Measurements from ENCODE around the gene MSANTD2.

MSANTD2 gene

DNA sequence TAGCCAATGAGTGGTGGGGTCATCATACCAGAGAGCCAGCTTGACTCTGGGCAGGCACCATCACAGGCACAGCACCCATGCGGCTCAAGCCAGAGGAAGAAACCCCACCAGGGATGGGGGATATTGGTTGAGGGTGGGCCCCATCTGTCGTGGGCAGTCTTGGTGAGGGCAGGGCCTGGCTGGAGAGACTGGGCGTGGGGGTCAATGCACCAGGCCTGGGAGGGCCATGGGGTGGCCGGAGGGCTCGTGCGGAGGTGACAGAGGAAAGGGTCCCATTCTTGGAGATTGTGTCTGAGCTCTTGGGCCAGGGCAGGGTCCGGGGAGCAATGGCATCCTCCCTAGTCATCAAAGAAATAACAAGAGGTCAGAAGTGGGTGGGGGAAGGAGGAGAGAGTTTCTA, 46.6 kb downstream of the MSANTD2 start:
- DNase-seq, result no peak

DNA sequence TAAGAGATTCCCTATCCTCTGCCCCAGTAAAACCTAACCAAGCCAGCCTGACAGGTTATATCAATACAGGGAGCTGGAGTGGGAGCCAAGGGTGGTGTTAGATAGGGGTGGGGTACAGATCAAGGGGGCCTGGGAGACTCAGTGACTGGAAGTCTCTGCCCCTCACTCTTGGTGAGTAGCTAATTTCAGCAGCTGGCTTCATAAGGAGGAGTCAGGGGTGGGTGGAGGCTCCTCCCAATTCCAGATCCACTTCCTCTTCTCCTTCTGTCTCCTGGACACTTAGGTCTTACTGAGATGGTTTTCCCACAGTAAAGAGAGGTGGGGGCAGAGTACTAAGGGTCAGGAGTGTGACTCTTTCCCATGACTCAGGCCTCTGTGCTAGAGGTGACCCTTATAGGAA, 47.0 kb downstream of the MSANTD2 start:
- no peak for DNase-seq

DNA sequence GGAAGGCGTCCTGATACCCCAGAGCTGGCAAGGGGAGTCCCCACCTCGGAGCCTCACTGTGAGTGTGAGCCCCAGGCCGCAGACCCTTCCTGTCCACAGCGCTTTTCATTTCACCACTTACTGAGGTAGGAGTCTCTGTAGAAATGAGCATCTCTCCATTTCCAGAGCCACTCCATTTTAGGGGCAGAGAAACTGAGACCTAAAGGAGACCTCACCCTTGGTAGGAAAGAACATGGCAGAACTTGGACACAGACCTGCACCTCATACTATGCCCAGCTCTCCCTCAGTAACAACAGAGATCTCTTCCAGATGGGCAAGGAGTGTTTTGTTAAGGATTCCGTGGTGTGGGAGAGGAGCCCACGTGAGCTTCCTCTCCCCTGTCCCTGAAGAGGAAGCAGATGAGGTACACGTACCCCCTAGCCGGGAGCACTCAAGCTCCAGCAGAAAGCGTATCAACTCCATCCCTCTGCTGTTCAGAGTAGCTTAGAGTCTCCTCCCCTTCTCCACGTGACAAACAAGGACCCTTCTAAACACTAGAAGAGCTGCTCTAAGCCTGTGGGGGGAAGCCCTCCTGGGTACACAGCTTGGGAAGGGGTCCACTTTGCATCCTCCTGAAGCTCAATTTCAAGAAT, 47.6 kb downstream of the MSANTD2 start:
- peak; percentile 10 for DNase-seq

DNA sequence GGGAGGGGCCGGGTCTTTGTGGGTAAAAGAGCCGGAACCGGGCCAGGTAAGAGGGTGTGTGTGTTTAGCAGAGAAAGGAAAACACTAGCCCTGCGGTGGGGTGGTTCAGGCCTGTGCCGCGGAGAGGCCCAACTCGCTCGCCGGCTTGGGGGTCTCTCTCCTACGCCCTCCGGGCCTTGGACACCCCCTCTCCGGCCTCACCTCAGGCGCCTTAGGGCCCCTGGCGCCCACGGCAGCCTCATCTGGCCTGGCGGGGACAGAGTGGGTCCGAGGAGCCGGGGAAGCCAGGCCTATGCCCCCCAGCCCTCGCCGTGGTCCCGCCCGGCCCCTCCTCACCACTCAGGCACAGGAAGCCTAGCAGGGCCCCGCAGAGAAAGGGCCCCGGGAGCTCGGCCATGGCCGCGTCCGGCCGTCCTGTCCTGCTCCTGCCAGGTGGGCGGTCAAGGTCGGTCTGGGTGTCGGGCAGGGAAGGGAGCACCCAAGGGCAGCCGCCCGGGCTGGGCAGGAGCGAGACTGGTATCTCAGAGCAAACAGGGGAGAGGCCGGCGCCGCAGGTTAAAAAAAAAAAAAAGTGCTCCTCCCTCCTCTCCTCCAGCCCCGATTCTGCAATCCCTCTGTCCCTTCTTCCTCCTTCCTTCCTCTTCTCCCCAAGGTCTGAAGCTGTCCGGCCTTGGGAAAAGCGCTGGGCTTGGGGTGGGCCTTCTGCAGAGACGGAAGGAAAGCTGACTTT, 48.3 kb downstream of the MSANTD2 start, which contains the start of gene VSIG2:
VSIG2 (minus strand) TSS at position 515 of the 730 bp plus-strand sequence; CDS start at position 397, 118 bp downstream.
- peak; percentile 55 for DNase-seq

DNA sequence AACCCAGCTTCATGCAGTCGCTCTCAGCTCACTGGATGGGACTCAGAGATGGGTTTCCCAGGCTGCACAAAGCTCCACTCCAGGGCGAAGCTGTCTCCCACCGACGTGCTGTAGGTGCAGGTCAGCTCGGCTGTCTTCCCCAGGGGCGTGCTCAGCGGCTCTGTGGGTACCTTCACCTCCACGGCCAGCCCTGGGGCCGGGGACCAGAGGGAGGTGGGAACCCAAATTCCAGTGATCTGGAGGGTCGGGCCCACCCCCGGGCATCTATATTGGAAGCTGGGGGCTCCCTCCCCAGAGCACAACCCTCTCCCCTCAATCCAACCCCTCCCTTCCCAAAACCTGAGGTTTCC, 48.8 kb downstream of the MSANTD2 start:
- peak; percentile 20 for DNase-seq

DNA sequence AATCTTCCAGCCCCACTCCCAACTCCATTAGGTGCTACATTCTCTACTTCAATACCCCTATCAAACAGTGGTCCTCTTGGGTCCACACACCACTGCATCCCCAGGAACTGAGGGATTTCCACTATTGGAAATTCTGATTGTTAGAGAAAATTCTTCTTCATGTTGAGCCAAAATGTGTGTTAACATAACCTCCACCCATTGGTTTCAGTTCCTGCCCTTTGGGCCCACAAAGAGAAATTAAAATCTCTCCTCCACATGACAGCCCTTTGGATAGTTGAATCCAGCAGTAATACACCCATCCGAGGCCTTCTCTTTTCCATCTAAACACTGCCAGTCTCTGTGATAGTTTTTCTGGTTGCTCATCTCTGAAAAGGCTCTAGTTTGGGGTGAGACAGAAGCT, 50.3 kb downstream of the MSANTD2 start:
- no peak for DNase-seq

DNA sequence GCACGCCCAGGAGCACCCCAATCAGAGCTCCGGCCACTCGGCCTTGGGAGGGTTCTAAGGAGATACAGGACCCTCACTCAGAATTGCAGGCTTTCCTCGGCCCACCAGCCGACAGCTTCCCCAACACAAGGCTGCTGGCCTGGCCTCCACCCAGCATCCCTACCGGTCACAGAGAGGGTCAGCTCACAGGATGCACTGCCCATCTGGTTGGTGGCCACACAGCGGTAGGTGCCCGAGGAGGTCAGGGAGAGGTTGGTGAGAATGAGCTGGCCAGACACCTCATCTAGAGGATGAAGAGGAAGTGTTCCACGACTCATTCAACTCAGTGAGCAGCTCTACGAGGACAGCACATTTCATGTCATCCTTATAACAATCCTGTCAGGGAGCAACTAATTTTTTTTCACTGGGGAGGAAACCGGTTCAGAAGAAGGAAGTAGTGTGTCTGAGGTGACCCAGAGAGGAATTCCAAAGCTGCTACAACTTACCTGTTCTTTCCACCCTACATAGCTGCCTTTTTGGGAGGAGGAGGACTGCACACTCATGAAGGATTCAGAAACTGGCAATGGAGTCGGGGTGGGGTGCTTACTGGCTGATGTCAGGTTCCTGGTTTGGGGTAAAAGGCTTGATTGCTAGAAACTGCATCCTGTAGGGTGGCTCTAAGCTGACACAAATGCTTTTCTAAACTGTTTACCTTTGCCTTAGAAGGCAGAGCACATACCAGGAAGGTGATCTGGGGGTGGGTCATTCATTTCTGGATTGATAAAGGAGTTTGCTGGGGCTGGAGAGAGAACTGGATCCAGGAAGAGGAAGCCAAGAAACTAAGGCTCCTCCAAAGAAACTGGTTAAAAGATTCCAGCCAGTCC, 51.5 kb downstream of the MSANTD2 start:
- peak; percentile 13 for DNase-seq

DNA sequence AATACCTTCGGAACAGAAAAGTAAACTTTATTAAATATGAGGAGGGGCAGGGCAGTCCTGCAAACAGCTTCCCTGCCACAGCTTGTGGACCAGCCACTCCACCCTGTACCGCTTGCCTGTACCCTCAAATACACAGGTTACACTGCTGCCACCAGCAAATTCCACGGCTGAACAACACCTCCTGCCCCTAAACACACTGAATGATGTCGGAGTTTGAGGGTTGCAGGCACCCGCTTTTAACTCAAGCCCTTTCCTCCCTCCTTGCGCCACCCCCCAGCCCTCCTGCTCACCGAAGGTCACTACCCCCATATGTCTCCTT, 52.1 kb downstream of the MSANTD2 start:
- DNase-seq, result no peak

DNA sequence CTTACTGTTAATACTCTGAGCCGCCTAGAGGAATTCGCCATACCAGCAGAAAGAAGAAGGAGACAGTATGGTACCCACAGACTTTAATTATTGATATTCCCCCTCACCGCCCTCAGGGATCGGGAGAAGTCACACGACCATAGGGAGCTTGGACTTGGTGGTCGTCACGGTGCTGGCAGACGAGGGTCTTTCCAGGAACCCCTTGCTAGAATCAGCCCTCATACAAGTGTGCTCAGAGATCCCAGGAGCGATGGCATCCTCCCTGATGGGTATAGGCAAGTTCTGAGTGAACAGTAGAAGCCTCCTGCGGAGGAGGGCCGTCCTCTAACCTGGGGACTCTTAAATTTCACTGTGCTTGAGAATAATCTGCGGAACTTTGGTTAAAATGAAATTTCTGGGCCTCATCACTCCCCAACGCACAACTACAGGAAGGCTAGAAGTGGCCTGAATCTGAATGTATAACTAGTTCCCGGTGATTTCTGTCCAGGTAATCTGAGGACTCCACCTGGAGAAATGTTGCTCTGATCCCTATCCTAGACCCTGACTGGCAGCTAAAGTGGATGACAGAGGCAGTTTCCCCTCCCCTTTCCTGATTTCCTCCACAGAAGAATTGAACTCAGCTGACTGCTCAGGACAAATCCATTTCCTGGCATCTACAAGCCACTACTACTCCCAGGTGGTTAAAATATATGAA, 52.7 kb downstream of the MSANTD2 start:
- DNase-seq, result no peak

DNA sequence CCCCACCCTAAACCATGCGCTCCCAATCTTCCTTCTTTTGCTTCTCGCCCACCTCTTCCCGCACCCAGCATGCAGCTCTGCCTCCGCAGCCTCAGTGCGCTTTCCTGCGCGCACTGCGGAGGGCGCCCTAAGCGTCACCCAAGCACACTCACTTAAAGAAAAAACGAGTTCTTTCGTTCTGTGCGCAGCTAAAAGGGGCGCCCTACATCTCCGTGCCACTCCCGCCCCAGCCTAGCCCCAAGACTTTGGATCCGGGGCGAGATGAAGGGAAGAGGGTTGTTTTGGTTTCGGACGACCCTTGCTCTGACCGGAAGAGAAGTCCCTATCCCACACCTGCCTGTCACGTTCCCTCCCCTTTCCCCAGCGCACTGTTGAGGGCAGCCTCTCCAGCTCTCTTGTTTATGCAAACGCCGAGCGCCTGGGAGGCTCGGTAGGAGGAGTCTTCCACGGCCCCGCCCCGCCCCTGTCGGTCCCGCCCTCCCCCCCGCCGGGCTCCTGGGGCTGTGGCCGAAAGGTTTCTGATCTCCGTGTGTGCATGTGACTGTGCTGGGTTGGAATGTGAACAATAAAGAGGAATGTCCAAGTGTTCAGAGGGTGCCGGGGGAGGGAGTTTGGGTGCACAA, 53.5 kb downstream of the MSANTD2 start:
- peak; percentile 76 for DNase-seq

DNA sequence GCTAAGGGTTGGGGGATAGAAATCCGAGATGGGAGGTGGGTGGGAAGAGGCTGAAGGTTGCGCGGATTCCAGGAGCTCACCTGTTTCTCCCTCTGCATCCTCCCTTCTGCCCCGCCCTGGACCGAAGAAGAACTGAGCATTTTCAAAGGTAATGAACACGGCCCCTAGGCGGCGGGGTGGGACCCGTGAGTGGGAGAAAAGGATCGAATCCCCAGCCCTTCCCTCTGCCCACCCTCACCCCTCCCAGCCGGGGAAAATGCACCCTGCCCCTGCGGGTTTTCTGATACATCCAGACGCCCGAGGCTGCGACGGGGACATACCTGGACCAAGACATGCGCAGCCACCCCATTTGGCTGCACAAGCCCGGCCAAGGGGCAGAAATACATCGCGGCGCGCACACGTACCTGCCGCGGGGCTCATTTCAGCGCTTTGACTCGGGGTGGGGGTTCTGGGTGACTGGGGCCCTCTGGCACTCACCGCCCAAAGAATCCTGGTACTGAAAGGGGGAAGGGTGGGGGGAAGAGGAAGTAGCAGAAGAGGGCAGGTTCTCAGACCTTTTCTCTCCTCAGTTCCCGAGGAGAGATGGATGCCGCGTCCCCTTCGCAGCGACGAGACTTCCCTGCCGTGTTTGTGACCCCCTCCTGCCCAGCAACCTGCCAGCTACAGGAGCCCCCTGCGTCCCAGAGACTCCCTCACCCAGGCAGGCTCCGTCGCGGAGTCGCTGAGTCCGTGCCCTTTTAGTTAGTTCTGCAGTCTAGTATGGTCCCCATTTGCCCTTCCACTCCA, 54.2 kb downstream of the MSANTD2 start:
- peak; percentile 45 for DNase-seq

DNA sequence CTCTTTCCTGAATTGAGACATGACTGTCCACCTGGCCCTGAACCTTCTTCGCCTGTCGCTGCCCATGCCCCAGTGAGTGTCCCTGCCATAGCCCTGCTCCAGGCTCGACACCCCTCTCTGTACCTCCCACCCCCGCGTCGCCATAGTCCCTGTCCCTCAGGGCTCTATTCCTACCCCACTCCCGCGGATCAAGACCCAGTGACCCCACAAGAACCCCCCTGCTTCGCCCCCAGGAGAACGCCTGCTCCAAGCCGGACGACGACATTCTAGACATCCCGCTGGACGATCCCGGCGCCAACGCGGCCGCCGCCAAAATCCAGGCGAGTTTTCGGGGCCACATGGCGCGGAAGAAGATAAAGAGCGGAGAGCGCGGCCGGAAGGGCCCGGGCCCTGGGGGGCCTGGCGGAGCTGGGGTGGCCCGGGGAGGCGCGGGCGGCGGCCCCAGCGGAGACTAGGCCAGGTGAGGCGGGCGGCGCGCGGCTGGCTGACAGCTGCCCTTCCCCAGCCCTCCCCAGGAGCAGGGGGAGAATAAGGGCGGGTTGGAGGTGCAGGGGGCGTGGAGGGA, 54.9 kb downstream of the MSANTD2 start:
- DNase-seq, result peak; percentile 22

DNA sequence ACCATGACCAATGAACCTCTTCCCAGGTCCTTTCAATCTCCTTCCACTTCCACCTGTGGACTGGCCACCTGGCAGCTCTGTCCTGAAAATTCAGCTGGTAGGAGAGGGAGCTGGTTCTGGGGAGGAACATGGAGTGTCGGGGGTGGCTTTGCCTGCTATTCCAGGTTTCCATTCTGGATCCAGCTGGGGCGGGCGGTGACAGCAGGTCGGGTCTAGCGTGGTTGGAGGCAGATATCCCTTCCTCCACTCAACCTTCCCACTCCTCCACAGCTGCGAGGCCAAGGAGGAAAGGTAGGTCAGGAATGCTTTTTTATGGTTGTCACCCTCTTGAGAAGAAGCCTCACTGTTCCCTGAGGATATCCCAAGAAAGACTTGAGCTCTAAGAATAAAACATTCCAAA, 57.2 kb downstream of the MSANTD2 start:
- no peak for DNase-seq

DNA sequence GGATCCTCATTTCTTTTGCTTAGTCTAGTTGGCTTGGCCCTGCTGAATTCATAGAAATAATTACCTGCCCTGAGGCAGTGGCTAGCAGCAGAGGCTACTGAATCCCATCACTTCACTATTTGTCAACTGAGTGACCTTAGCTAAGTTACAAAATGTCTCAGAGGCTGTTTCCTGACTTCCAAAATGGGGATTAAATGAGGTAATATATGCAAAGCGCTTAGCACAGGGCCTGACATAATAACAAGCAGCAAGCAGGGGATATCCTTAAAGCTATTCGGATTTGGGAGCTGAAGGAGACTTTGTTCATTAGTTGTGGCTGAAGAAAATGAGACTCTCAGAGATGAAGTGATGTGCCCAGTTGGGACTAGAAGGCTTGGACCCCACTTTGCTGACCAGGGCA, 57.7 kb downstream of the MSANTD2 start:
- no peak for DNase-seq

DNA sequence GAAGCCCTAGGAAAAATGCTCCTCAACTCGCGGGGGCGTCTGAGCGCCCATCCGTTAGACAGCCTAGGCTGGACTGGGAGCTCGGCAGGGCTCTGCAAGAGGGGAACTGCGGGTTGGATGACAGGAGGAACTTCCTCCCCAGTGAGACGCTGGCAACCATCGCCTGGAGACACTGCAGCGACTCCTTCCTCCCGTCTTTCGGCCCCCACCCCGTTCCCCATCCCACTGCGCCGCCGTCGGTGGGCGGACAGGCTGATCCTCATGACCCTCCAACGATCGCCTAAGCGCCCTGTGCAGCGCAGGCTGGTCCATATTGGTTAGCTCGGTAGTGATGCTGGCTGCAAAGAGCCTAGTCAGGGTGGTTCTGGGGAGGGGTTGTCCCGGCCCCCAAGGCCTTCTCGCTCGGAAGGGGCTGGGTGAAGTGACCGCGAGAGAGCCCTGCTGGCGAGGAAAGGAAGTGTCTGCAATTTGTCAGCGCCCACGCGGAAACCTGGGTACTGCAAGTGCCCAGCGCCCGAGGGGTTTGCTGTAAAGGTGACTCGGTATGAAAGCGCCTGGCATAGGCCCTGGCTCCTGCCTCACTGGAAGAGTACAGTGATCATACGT, 59.8 kb downstream of the MSANTD2 start:
- DNase-seq, result no peak

DNA sequence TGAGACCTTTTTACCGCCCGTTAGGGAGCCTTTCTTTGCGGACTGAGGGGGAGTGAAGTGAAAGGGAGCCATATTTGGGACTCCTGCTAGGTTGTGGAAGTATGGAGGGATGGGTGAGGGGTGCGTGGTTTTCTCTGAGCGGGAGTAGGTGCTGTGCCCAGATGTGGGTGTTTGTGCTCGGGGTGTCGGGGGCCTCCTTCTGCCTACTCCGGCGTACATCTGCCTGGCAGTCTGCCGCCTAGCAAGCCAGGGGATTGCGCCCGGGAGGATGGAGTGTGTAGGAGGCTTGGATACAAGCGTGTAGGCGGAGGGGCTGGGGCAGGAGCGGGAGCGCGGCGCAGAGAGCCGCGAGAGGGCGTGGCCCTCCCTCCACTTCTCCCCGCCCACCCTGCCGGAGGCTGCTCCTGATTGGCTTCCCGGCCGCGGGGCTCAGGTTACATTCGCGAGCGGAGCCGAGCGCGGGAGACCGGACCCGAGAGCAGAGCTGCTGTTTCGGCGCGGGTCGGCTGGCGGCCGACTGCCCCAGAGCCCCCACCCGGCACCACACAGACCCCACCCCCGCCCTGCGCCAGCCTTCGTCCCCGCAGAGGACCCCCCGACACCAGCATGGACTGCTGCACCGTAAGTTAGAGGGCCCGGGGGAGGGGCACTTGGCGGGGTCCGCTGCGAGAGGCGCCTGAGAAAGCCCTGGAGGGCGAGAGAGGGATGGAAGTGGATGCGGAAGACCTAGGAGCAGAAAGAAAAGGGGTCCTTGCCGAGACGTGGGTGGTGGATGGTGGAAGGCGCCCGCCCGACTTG, 60.5 kb downstream of the MSANTD2 start, which contains the start of gene NRGN:
NRGN (plus strand) TSS at position 464 of the 798 bp plus-strand sequence; CDS start at position 607, 143 bp downstream.
- peak; percentile 84 for DNase-seq

DNA sequence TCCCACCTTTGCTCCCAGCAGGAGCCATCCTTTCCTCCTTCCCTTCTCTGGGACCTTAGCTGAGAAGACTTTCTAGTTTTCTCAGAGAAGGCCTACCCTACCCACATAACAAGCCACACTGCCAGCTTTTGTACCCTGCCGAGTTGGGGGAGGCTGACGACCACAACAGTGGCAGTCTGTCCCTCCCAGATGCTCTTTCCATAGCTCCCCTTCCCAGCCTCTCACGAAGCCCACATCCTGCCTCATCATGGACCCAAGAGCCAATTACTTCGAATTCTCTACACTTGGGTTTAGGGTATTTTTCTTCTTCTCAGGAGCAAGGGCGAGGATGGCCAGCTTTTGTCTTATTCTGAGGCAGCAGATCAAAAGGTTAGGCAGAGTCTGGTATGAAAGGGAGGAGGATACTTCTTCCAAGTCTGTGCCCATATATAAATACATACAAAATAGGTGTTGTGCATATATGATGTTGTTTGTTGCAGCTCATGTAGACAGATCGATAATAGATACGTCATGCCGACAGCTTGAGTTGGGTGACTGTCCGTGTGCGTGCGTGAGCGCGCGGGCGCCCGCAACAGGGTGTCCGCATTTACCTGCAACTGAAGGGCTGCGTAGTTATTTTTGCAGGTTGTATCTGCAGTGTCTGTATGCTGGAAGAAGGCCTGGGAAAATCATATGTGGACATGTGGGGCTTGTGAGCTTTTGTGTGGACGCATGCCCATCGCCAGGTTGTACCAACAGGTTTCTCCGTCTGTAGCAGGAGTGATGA, 61.3 kb downstream of the MSANTD2 start:
- DNase-seq, result peak; percentile 7

DNA sequence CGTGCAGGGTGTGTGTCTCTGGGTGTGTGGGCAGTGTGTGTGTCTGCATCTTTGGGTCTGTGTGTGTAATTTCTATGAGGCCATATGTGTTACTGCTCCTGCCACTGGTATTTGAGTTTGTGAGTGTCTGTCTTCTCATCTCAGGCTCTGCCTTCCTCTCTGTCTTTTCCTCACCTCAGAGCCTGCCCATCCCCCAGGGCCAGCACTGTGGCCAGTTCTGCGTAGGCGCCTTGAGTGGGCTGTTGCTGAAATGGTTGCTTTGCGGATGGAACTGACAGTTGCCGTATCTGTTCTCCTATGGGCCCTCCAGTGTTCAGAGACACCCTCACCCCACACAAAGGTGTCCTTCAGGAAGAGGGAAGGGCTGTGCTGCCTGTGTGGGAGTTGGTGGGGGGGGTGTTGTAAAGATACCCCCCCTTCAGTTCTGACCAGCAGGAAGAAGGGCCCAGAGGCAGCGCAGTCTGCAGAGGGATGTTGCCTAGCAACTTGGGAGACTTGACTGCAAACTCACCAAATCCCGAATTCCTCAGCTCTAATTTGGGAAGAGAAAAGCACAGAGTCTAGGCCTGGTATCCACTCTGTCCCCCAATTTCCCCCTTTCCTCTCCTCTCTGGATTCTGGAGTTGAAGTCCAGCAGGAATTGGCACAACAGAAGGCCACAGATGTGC, 62.4 kb downstream of the MSANTD2 start:
- DNase-seq, result no peak

All from right kidney (tissue), 1 donor.